ENCODE results near the gene ZBTB16. TPM values are rescaled to one million over a fixed set of nuclear protein-coding genes. Genes with fewer than 3 reads are reported as not detected.

The ZBTB16 gene
- total RNA-seq, 1 experiment from 2014 or later: 0.21 TPM

DNA sequence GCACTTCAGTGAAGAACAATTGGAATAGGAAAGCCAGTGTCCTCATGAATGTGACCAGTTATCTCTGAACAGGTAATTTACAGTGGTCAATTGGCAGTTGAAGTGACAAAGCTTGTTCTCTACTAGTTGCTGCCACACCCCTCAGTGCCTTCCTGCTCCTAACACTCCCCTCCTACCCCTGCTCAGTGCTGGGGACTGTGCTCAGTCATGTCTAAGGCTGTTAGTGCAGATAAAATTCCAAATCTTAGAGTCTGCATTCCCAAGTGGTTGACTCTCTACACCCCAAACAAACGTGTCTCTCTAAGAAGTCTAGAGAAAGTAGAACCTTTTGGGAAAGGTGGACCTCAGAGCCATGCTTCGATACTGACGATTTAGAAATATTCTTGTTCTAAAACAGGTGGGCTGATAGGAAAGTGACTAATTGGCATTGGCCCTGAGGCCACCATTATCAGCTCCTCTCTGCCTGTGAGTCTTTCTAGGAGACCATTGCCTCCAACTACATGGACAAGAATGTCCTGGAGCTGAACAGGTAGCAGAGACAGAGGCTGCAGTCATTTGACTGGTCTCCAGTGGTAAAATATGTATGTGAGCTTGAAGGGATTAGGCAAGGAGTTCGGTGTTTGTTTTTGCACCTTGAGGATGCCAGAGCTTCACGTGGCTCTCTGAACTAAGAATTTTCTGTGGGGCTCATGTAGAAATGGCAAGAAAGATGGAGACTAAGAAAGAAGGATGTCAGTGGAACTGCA is 214.6 kb downstream of the ZBTB16 start:
- in situ Hi-C loops (cut with HindIII; ENCODE audit: low pct_unique_long_range_greater_than_20kb, low sequenced_read_pairs) (no loop called here), intact Hi-C loops (cut with micrococcal nuclease; ENCODE audit: unreplicated experiment) (no loop called here)
- no TSS peak for BruUV-seq (replicated peaks)
- ATAC-seq (no peak), DNase-seq (ENCODE audit: low read depth, low spot score) (no peak)
- POLR2A ChIA-PET: no interaction called here
- Histone ChIP-seq H3K27ac (ENCODE audit: low read length) (no peak overlapping the region), H3K4me1 (ENCODE audit: control insufficient read depth, insufficient read depth, low read length) (no peaks in the 10 kb centered on the region), H3K4me3 (ENCODE audit: low read depth in 2 of 2, low read length in 2 of 2) (no peak overlapping the region), H3K9me3 (ENCODE audit: control insufficient read depth, insufficient read depth, low read depth, low read length) (no peaks in the 10 kb centered on the region), H3K27me3 (ENCODE audit: control insufficient read depth, insufficient read depth, low read length) (peaks cover 32% of the 10 kb centered on the region), H3K36me3 (ENCODE audit: control insufficient read depth, insufficient read depth, low read length) (no peaks in the 10 kb centered on the region)
- TF ChIP-seq TCF7L2 (IDR thresholded peaks at IDR 0.05; ENCODE audit: low read depth, low read length) (no peak), SIN3A (IDR thresholded peaks at IDR 0.05; ENCODE audit: borderline replicate concordance, insufficient read depth, low read depth, low read length) (no peak), REST (IDR thresholded peaks at IDR 0.05; ENCODE audit: insufficient read depth in 1 of 2, low read depth in 2 of 2, low read length in 1 of 2) (no peak), POLR2AphosphoS5 (IDR thresholded peaks at IDR 0.05; ENCODE audit: low read depth, low read length) (no peak)
- TF ChIP-seq, protein P1, sequence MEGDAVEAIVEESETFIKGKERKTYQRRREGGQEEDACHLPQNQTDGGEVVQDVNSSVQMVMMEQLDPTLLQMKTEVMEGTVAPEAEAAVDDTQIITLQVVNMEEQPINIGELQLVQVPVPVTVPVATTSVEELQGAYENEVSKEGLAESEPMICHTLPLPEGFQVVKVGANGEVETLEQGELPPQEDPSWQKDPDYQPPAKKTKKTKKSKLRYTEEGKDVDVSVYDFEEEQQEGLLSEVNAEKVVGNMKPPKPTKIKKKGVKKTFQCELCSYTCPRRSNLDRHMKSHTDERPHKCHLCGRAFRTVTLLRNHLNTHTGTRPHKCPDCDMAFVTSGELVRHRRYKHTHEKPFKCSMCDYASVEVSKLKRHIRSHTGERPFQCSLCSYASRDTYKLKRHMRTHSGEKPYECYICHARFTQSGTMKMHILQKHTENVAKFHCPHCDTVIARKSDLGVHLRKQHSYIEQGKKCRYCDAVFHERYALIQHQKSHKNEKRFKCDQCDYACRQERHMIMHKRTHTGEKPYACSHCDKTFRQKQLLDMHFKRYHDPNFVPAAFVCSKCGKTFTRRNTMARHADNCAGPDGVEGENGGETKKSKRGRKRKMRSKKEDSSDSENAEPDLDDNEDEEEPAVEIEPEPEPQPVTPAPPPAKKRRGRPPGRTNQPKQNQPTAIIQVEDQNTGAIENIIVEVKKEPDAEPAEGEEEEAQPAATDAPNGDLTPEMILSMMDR (IDR thresholded peaks at IDR 0.05): no peak
- CTCF ChIA-PET: interaction anchor here (0.7 kb wide), 1 partner anchor 11 kb away, joined by 4 read pairs; no protein-coding TSS in a partner anchor

DNA sequence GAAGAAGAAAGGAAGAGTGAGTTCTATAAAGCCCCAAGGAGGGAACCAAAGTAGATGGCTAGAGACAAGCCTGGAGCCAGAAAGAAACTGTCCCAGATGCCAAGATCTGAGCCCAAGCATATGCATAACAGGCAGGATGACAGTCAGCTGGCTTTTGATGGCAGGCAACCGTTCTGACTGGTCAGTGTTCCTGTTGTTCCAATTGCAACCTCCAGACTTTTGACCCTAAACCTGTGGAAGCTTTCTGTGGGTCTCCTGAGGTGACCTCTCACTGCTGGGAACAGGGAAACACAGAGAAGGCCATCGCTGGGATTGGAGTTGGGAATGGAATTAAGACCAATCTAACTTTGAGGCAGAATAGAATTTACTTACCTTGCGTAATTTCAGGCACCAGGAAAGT is 215.1 kb downstream of the ZBTB16 start:
- no peaks in the 10 kb centered on the region for H3K36me3 ChIP-seq (ENCODE audit: control insufficient read depth, insufficient read depth, low read length)
- H3K27ac ChIP-seq (ENCODE audit: low read length): no peak overlapping the region
- ChIA-PET CTCF (no interaction called here), POLR2A (no interaction called here)
- no TSS peak for BruUV-seq (replicated peaks)
- no peak for DNase-seq (ENCODE audit: low read depth, low spot score)
- no peaks in the 10 kb centered on the region for H3K9me3 ChIP-seq (ENCODE audit: control insufficient read depth, insufficient read depth, low read depth, low read length)
- no peaks in the 10 kb centered on the region for H3K4me1 ChIP-seq (ENCODE audit: control insufficient read depth, insufficient read depth, low read length)
- intact Hi-C loops (cut with micrococcal nuclease; ENCODE audit: unreplicated experiment): no loop called here
- peaks cover 30% of the 10 kb centered on the region for H3K27me3 ChIP-seq (ENCODE audit: control insufficient read depth, insufficient read depth, low read length)
- no peak overlapping the region for H3K4me3 ChIP-seq (ENCODE audit: low read depth in 2 of 2, low read length in 2 of 2)
- in situ Hi-C loops (cut with HindIII; ENCODE audit: low pct_unique_long_range_greater_than_20kb, low sequenced_read_pairs): no loop called here
- TF ChIP-seq POLR2AphosphoS5 (IDR thresholded peaks at IDR 0.05; ENCODE audit: low read depth, low read length) (no peak), SIN3A (IDR thresholded peaks at IDR 0.05; ENCODE audit: borderline replicate concordance, insufficient read depth, low read depth, low read length) (no peak), TCF7L2 (IDR thresholded peaks at IDR 0.05; ENCODE audit: low read depth, low read length) (no peak)
- TF ChIP-seq, protein P1 (IDR thresholded peaks at IDR 0.05): no peak
- no peak for ATAC-seq

Data from Panc1 (cell line).